COLO829 (cell line): ENCODE measurements around the gene ERFE.

Experiments used
- DNase-seq: peaks from one replicate; pipeline ENCODE4 v3.0.0; 2012; ENCODE audit warnings: low spot score

ERFE gene

GRCh38 chr2:238139196-238140039 lies 19.4 kb upstream of the ERFE start:
- DNase-seq = no peak

- DNase-seq = no peak
Measured at GRCh38 chr2:238140040-238140439, 18.7 kb upstream of the ERFE start.

DNA sequence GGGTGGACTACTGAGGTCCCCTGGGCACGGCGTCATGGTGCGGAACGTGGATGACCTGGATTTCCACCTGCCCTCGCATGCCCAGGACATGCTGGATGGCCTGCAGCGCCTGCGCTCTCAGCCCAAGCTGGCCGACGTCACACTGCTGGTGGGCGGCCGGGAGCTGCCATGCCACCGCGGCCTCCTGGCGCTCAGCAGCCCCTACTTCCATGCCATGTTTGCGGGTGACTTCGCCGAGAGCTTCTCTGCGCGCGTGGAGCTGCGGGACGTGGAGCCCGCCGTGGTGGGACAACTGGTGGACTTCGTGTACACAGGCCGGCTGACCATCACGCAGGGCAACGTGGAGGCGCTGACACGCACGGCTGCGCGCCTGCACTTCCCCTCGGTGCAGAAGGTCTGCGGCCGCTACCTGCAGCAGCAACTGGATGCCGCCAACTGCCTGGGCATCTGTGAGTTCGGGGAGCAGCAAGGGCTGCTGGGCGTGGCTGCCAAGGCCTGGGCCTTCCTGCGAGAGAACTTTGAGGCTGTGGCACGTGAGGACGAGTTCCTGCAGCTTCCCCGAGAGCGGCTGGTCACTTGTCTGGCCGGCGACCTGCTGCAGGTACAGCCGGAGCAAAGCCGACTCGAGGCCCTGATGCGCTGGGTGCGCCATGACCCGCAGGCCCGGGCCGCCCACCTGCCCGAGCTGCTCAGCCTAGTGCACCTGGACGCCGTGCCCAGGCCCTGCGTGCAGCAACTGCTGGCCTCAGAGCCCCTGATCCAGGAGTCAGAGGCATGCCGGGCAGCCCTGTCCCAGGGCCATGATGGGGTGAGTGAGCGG lies 17.8 kb upstream of the ERFE start:
- no peak for DNase-seq

DNA sequence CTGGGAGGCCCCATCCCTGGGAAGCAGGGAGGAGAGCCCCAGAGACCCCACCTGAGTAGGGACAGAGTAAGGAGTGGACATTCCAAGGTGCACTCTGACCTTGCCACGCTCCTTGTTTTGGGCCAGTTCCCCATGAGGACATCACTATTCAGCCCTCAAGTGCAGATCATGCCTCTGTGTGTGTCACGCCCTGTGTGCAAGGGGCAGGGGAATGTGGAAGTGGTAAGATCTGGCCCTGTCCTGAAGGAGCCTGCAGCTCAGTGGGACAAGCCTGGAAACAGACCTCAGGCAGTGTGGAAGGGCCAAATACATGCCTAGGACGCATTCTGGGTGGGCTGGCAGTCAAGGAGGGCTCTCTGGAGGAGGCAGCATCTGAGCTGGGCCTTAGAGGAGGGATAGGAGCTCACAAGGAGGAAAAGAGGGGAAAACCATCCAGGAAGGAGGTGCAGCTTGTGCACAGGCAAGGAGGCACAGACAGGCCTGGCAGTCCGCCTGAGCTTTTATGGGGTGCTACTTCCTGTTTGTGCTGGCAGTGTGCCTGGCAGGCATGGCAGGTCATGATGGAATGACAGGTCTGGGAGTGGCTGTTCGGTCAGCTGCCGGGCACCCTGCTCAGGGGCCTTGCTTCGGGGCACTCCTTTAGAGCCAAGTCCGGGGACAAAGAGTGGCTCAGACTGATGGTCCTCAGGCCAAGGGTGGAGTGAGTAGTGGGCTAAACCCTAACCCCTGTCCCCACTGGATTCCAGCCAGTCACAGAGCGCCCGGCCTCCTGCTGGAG lies 17.0 kb upstream of the ERFE start:
- DNase-seq = no peak

DNA sequence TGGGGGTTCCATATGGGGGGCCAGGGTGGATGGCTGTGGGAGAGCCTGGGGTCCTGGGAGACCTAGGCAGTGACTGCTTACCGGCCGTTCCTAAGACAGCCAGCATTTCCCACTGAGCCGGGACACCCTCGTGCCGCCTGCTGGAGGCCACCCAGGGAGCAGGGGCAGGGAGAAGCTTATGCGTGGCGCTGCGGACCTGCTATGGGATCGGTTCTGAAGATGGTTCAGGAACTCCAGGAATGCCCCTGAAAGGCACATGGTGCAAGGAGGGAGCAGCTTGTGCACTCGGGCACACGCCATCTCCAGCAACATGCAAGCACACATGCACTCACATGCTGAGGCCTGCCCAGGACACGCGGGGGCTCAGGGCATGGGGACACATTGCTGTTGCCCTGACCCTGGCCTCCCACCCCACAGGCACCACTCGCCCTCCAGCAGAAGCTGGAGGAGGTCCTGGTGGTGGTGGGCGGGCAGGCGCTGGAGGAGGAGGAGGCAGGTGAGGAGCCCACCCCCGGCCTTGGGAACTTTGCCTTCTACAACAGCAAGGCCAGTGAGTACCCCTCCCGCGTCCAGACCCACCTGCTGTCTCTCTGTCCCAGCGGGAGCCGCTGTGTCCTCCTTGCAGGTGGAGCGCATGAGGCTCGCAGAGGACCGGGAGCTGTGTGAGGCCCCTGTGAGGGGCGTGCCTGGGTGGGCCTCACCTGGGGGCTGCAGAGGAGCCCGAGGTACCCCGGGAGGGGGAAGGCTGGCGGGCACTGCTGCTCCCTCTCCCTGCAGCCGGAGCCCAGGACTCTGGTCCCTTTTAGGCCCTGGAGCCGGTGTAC lies 16.2 kb upstream of the ERFE start:
- DNase-seq = no peak

GRCh38 chr2:238143239-238143951 lies 15.4 kb upstream of the ERFE start:
- DNase-seq = no peak

DNA sequence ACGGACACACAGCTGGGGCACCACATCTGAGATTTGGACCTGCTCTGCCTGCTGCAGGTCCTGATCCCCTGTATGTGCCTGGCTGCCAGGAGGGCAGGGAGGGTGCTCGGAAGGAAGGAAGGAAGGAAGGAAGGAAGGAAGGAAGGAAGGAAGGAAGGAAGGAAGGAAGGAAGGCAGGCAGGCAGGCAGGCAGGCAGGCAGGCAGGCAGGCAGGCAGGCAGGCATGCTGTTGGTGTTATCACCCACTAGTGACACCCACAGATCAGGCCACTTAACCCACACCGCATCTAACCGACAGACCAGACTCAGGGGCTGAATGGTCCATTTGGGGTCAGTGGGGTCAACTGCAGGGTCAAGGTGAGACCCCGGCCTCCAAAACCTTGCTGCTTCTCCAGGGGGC lies 14.5 kb upstream of the ERFE start:
- no peak for DNase-seq

- no peak for DNase-seq
Measured at GRCh38 chr2:238145046-238145445, 13.7 kb upstream of the ERFE start.

DNA sequence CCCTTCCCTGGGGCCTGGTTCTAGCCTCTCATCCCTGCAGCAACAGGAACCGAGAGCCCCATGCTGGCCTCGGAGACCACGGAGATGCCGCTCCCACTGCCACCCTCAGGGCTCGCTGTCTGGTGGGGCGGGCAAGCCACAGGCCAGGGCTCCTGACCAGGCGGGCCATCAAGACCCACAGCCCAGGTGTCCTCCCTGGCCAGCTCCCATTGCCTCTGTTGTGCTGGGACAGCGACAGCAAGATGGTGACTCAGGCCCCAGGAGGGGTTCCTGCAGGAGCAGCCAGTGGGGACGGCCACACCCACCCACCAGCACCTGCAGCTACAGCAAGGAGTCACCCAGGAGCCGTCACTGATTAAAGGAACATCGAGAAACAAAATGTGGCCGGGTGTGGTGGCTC lies 12.9 kb upstream of the ERFE start:
- DNase-seq = no peak

GRCh38 chr2:238146884-238147544 lies 11.8 kb upstream of the ERFE start:
- DNase-seq = no peak

DNA sequence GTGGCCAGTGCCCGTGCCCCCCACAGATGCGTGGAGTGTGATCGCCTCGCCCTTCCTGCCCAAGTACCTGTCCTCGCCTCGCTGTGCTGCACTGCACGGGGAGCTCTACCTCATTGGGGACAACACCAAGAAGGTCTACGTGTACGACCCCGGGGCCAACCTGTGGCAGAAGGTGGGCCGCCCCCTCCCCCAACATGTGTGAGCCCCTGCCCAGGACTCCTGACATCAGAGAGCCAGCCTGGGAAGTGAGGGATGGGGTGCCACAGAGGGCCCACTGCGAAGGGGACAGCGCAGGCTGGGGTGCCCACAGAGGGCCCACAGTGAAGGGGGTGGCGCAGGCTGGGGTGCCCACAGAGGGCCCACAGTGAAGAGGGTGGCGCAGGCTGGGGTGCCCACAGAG lies 9.8 kb upstream of the ERFE start:
- DNase-seq = no peak

DNA sequence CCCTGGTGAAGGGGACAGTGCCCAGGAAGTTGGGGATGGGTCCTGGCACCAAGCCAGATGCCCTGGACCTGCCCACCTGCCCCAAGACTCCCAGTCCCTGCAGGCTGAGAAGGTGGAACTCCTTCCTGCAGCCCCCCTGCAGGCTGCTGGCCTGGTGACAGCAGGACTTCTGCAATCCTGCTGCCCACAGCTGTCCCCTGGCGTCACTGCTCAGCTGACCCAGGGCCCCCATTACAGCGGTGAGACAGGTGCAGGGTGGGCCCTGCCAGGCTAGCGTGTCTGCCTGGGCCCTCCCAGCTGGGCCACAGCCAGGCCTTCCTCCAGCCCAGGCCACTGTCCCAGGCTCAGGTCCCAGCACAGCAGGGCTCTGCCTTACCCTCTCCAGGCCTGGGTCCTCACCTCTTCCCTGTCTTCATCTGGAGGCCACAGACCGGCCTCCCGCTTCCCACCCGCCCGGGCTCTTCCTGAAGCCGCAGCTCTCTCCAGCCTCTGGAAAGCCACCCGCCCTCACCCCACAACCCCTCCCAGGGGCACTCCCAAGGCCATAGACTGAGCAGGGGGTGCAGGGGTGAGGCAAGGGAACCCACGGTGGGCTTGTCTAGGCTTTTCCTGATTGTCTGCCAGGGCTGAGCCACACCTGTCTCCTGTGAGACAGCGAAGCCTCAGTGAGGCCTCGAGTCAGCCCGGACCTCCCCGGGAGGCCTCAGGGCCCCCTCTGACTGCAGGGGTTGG lies 8.8 kb upstream of the ERFE start:
- no peak for DNase-seq

DNA sequence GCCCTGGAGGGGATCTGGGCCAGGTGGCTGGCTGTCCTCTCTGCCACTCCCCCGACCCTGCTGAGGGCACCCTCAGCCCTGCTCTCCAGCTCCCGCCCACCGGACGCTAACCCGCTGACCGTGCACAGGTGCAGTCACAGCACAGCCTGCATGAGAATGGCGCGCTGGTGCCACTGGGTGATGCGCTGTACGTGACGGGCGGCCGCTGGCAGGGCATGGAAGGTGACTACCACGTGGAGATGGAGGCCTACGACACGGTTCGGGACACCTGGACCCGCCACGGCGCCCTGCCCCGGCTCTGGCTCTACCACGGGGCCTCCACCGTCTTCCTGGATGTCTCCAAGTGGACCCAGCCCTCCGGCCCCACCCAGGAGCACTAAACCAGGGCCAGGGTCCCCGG lies 8.1 kb upstream of the ERFE start:
- DNase-seq = no peak

DNA sequence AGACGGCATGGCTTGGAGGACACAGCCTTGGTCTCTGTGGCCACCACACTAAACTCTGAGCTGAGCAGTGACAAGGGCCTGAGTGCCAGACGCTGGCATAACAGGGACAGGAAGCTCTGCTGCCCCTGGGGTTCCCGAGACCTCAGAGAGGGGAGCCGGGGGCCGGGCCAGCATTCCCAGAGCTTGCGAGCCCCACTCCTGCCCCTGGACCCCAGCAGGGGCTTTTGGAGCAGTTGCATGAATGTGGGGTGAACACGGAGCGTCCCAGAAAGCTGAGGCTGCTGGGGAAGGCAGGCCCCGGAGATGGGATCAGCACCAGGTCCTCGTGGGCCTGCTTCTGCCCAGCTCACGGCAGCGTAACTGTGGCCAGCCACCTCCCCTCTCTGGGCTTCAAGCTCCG lies 7.6 kb upstream of the ERFE start:
- DNase-seq = no peak

DNA sequence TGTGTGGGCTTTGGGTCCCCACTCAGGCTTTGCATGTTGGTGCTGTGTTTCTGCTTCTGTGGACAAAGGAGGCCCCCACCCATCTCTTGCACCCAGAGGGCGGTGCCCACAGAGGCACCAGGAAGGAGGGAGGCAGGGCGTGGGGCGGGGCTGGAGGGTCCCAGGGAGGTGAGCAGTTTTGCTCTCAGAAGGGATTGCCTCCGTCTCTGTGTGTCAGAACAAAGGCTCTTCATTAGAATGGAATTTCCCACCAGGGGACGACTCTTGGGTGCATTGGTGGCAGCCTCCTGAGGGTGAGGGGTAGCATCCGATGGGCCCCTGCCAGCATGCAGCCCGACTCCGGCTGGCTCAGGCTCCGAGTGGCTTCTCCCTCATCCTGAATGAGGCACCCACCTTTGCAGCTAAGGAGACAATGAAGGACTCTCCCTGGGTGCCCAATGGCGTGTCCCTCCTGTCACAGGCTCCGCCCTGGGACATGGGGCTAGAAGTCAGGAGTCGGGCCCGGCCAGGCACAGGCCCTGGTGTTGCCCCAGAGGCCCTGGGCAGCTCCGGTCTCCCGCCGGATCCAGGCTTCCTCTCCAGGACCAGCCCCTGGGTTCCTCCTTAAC lies 7.0 kb upstream of the ERFE start:
- no peak for DNase-seq

- DNase-seq = no peak
Measured at GRCh38 chr2:238152771-238153688, 5.7 kb upstream of the ERFE start.

DNA sequence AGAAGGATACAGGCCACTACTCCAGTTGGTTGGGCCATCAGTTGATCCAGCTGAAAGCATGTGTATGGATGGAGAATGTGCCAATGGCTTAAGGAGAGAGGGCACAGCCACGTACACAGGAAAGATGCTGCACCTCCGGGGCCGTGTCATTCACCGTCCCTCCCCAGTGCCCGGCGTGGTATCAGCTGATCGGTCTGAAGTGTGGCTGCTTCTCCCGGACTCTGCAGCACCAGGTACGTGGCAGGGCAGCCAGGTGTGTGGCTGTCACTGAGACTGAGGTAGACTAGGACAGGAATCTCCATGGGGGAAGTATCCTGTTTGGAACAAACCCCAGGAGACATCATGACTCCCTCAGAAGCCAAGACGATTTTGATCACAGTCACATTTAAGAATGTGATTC lies 4.2 kb upstream of the ERFE start:
- no peak for DNase-seq

DNA sequence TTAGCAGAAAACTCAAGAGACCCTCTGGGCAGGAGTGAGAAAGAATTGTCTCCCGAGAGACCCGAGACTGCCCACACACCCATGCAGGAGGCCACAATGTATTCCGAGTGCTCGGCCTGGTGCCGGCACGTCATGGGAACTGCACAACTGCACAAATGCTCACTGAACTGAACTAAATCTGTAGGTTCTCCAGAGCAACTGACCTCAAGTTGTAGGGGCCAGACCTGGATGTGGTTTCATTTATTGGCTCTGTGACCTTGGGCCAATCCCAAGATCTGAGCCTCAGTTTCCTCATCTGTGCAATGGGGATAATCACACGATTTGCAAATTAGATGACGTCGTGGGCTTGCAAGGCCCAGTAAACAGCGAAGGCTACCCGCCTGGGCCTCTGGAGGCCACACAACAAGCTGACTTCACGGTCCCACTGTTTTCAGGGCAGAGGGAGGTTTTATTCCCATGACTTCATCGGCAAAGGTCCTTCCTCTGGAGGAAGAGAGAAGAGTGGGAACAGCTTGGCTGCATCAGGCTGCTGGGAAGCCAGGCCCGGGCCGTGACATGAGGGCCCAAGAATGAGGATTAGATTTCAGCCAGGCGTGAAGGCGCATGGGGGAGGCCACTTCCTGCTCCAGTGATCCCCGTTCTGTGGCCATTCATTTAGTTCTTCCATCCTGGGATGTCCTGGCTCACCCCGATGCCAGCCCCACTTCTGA lies 3.6 kb upstream of the ERFE start:
- DNase-seq = no peak
